Measurements from ENCODE around the gene FBLN2. TPM values are rescaled to one million over a fixed set of nuclear protein-coding genes. Genes with fewer than 3 reads are reported as not detected.

FBLN2 gene
- polyA plus RNA-seq, 2 of the 4 experiments (the other 2 are of a cell fraction): 1.1 to 2.7 TPM

GRCh38 chr3:13631256-13631655 lies 82.3 kb downstream of the FBLN2 start:
- ATAC-seq (no peak), DNase-seq (ENCODE audit: low read depth in 1 of 2, low spot score in 1 of 2) (no peak), FAIRE-seq (no peak)
- TF ChIP-seq NPAS2 (CRISPR knock-in tag; IDR thresholded peaks at IDR 0.05; ENCODE audit: borderline replicate concordance): no peak
- TF ChIP-seq HES2 (IDR thresholded peaks at IDR 0.05): no peak
- no peak for TF ChIP-seq EP300 (IDR thresholded peaks at IDR 0.05)
- TF ChIP-seq ZSCAN20 (CRISPR knock-in tag; IDR thresholded peaks at IDR 0.05): no peak
- TF ChIP-seq RAD21 (conservative IDR thresholded peaks at IDR 0.05 in 1 of 2, IDR thresholded peaks at IDR 0.05 in 1 of 2): no peak
- TF ChIP-seq TFCP2L1 (CRISPR knock-in tag; IDR thresholded peaks at IDR 0.05): no peak
- no peak for TF ChIP-seq SREBF2 (IDR thresholded peaks at IDR 0.05)
- ChIA-PET POLR2A (no interaction called here), CTCF (interaction anchor here (0.6 to 36.5 kb wide), 3 partner anchors 20 to 140 kb away, joined by 3 to 1096 read pairs (median 256); no protein-coding TSS in a partner anchor)
- Histone ChIP-seq H3K27ac (no peak overlapping the region), H3K4me1 (no peaks in the 10 kb centered on the region), H3K4me2 (no peak overlapping the region), H3K4me3 (no peak overlapping the region), H3K9me3 (no peaks in the 10 kb centered on the region)
- 56% methylated on average over 8 of the region's 13 CpGs for WGBS (ENCODE audit: missing lambda C conversion rate)

GRCh38 chr3:13633176-13633575 lies 84.3 kb downstream of the FBLN2 start:
- FAIRE-seq (no peak), DNase-seq (ENCODE audit: low read depth in 1 of 2, low spot score in 1 of 2) (no peak), ATAC-seq (no peak)
- 79% methylated on average over 9 of the region's 13 CpGs for WGBS (ENCODE audit: missing lambda C conversion rate)
- CTCF ChIA-PET: interaction anchor here (1.0 to 36.5 kb wide), 3 partner anchors 19 to 541 kb away, joined by 3 to 1096 read pairs (median 256); no protein-coding TSS in a partner anchor
- no peaks in the 10 kb centered on the region for H3K9me3 ChIP-seq
- no peak overlapping the region for H3K4me3 ChIP-seq
- H3K27ac ChIP-seq: no peak overlapping the region
- H3K4me2 ChIP-seq: no peak overlapping the region
- POLR2A ChIA-PET: no interaction called here
- TF ChIP-seq ELK1 (IDR thresholded peaks at IDR 0.05; ENCODE audit: low read depth, low read length): no peak
- TF ChIP-seq EP300 (IDR thresholded peaks at IDR 0.05): no peak
- no peak for TF ChIP-seq RCOR1 (IDR thresholded peaks at IDR 0.05; ENCODE audit: low read depth, low read length)
- no peak for TF ChIP-seq FOSB (CRISPR knock-in tag; IDR thresholded peaks at IDR 0.05)
- TF ChIP-seq ATOH8 (CRISPR knock-in tag; IDR thresholded peaks at IDR 0.05; ENCODE audit: low read depth): no peak
- TF ChIP-seq E2F6 (IDR thresholded peaks at IDR 0.05; ENCODE audit: borderline replicate concordance, low read depth): no peak
- TF ChIP-seq CTCF (IDR thresholded peaks at IDR 0.05): no peak
- TF ChIP-seq FOXS1 (CRISPR knock-in tag; IDR thresholded peaks at IDR 0.05): no peak
- no peak for TF ChIP-seq RAD21 (conservative IDR thresholded peaks at IDR 0.05 in 1 of 2, IDR thresholded peaks at IDR 0.05 in 1 of 2)
- TF ChIP-seq CBX8 (IDR thresholded peaks at IDR 0.05): no peak
- TF ChIP-seq HDAC2 (IDR thresholded peaks at IDR 0.05): no peak
- no peak for TF ChIP-seq BHLHE40 (IDR thresholded peaks at IDR 0.05; ENCODE audit: low read depth, low read length)
- TF ChIP-seq NFE2L2 (conservative IDR thresholded peaks at IDR 0.05; ENCODE audit: low read length): no peak
- TF ChIP-seq MAX (IDR thresholded peaks at IDR 0.05): no peak
- TF ChIP-seq JUN (IDR thresholded peaks at IDR 0.05): no peak
- H3K4me1 ChIP-seq: no peaks in the 10 kb centered on the region

Data from A549 (cell line).